NCI-H446 treated with DMSO at 0.1 percent for 48 hours (cell line): ENCODE measurements around the gene SHD.
"Not testable (repeated sequence)": the region's sequence is repeated elsewhere in the genome, so short reads cannot be mapped to it uniquely, and the experiment has no call there.

Source experiments
- DNase-seq: peaks from one replicate; lab custom pipeline; 2025; lab: John Stamatoyannopoulos, UW

Gene SHD

GRCh38 chr19:4267101-4267900 lies 11.8 kb upstream of the SHD start:
- DNase-seq = no peak

- no peak for DNase-seq
Observed at GRCh38 chr19:4267901-4268815, 10.9 kb upstream of the SHD start.

GRCh38 chr19:4268816-4269430 lies 10.1 kb upstream of the SHD start:
- DNase-seq = no peak

GRCh38 chr19:4272894-4273293 lies 6.2 kb upstream of the SHD start:
- no peak for DNase-seq

GRCh38 chr19:4274321-4274686 lies 4.8 kb upstream of the SHD start:
- DNase-seq = not testable (repeated sequence)

- no peak for DNase-seq
Observed at GRCh38 chr19:4277191-4277696, 1.8 kb upstream of the SHD start.

- no peak for DNase-seq
Observed at GRCh38 chr19:4278010-4278409, 1.1 kb upstream of the SHD start.

- DNase-seq = no peak
Observed at GRCh38 chr19:4279267-4279529, 132 bp downstream of the SHD start.

- DNase-seq = no peak
Observed at GRCh38 chr19:4279530-4280422, 710 bp downstream of the SHD start.

- no peak for DNase-seq
Observed at GRCh38 chr19:4284176-4284958, 5.3 kb downstream of the SHD start.

GRCh38 chr19:4284974-4285373 lies 5.9 kb downstream of the SHD start:
- DNase-seq = no peak

- not testable (repeated sequence) for DNase-seq
Observed at GRCh38 chr19:4286141-4286540, 7.1 kb downstream of the SHD start.

- DNase-seq = no peak
Observed at GRCh38 chr19:4288091-4288777, 9.2 kb downstream of the SHD start.

GRCh38 chr19:4291184-4291732 lies 12.2 kb downstream of the SHD start:
- DNase-seq = no peak

- DNase-seq = no peak
Observed at GRCh38 chr19:4292515-4292914, 13.4 kb downstream of the SHD start.

- DNase-seq = no peak
Observed at GRCh38 chr19:4294389-4294788, 15.3 kb downstream of the SHD start.

GRCh38 chr19:4295972-4296771 lies 17.1 kb downstream of the SHD start:
- peak; percentile 88 for DNase-seq

- no peak for DNase-seq
Observed at GRCh38 chr19:4297901-4298809, 19.1 kb downstream of the SHD start.
